Measurements from ENCODE around the gene TRAK1.

DNA sequence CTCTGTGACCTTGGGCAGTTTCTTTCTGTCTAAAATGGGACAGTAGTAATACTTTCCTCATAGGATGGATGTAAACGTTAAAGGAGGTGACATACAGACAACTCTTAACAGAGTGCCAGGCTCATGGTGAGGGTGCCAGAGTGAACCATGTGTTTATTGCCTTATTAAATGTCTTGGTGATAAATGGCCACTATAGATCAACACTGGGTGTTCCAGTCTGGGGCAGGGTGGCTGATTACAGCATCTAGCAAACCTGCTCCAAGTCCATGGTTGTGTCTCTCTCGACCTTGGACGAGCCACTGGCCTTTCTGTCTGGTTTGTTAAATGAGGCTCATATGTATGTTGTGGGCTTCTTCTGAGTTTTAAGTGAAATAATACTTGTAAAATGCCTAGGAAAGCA is 75.1 kb downstream of the TRAK1 start:
- TF ChIP-seq CTCF (IDR thresholded peaks at IDR 0.05) = no peak
- TF ChIP-seq EZH2 (IDR thresholded peaks at IDR 0.05; ENCODE audit: borderline replicate concordance, insufficient read depth, low read depth, low read length, poor library complexity, severe bottlenecking) = no peak

All from B cell (primary cell).